GM19023 (cell line): Measurements from ENCODE around the gene SLC22A12.

Experiments
- ATAC-seq: cut with Tn5 transposase; IDR thresholded peaks from one replicate; pipeline ENCODE4 v1.9.1; 2021; ENCODE audit warnings: mild to moderate bottlenecking, moderate library complexity; ENCODE audit not compliant: unreplicated experiment

Gene SLC22A12

GRCh38 chr11:64562723-64563351, 28.2 kb upstream of the SLC22A12 start:
- no peak for ATAC-seq

- ATAC-seq = no peak
Observed at GRCh38 chr11:64563966-64564365, 27.1 kb upstream of the SLC22A12 start.

- ATAC-seq = no peak
Observed at GRCh38 chr11:64564419-64564818, 26.6 kb upstream of the SLC22A12 start.

- ATAC-seq = no peak
Observed at GRCh38 chr11:64564947-64565889, 25.8 kb upstream of the SLC22A12 start.

- no peak for ATAC-seq
Observed at GRCh38 chr11:64566042-64566914, 24.7 kb upstream of the SLC22A12 start.

- no peak for ATAC-seq
Observed at GRCh38 chr11:64566915-64567891, 23.8 kb upstream of the SLC22A12 start.

GRCh38 chr11:64568041-64568571, 22.9 kb upstream of the SLC22A12 start:
- no peak for ATAC-seq

- ATAC-seq = no peak
Observed at GRCh38 chr11:64568584-64569140, 22.4 kb upstream of the SLC22A12 start.

- no peak for ATAC-seq
Observed at GRCh38 chr11:64569300-64569970, 21.6 kb upstream of the SLC22A12 start.

GRCh38 chr11:64570341-64570740, 20.7 kb upstream of the SLC22A12 start:
- no peak for ATAC-seq

DNA sequence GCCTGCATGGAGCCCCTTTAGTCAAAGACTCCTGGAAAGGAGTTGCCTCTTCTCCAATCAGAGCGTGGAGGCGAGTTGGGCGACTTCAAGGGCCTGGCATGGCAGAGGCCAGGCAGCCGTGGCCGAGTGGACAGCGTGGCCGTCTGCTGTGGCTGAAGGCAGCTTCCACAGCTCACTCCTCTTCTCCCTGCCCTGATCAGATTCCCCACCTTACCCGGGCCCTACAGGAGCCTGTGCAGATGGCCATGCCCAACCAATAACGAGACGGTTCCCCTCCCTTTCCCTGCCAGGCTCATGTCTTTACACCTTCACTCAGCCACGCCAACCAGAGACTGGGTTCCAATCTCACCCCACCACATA, 20.0 kb upstream of the SLC22A12 start:
- no peak for ATAC-seq

DNA sequence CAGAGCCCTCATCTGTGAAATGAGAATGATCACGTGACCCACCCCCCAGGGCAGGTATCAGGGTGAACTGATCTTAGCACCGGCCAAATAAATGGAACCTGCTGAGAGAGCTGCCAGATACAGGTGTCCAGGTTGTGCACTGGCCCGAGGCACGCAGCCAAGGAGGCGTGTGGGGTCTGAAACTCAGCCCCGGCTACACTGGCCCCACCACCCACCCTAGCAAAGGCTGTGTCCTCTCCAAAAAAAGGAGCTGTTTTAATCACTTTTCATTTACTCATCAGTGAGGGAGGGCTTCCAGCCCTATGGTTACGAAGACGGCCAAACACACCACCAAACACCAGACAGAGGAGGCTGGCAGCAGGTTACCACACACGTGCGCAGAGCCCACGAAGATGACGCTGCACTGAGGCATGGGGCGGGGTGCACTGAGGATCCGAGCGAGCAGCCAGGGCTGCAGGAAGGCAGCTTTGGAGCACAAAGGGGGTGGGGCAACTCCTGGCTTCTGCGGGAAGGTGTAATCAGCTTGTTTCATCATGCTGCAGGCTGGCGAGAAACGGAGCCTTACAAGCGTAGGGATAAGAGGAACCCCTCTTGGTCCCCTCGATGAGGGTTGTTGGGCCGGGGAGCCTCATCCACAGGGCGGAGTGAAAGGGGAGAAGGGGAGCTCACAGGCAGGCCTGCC, 19.5 kb upstream of the SLC22A12 start:
- no peak for ATAC-seq

DNA sequence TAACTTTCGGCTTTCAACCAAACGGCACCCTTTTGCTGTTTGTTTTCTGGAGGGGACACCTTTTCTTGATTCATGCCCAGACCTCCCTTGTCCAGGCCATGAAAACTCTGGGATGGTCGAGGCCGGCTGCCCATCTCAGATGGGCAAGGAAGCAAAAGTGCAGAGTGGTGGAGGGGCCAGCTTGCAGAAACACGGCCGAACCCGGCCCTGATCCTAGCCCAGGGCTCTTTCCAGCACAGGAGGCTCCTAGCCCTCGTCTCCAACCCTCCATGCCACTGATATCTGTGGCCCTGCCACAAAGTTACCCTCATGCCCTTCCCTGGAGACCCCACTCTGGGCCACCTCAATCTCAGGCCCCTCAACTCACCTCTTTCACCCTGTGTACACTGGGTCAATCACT, 18.9 kb upstream of the SLC22A12 start:
- ATAC-seq = no peak

DNA sequence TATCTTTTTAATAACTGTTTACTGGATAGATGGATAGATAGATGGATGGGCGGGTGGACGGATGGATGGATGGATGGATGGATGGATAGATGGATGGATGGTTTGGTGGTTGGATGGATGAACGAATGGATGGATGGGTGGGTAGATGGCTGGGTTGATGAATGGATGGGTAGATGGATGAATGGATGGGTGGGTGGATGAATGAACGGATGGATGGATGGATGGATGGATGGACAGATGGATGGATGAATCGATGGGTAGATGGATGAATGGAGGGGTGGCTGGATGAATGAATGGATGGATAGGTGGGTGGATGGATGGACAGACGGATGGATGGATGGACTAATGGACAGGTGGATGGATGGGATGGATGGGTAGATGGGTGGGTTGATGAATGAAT, 13.8 kb upstream of the SLC22A12 start:
- no peak for ATAC-seq

DNA sequence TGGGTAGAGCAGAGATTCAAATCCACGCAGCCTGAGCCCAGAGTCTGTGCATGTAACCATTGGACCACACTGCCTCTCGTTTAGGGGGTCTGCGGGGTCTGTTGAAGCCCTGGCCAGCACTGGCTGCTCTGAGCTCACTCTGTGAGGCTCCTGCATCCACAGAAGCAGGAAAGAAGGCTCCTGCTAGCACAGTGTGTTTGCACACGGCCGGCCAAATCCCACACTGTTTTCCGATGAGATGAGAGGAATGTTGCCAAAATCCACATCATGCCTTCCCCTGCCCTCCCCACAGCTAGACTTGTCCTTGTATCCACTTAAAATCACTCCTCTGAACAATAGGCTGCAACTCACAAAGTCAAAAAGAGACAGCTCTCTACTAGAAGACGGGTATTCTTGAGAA, 10.6 kb upstream of the SLC22A12 start:
- ATAC-seq = no peak

DNA sequence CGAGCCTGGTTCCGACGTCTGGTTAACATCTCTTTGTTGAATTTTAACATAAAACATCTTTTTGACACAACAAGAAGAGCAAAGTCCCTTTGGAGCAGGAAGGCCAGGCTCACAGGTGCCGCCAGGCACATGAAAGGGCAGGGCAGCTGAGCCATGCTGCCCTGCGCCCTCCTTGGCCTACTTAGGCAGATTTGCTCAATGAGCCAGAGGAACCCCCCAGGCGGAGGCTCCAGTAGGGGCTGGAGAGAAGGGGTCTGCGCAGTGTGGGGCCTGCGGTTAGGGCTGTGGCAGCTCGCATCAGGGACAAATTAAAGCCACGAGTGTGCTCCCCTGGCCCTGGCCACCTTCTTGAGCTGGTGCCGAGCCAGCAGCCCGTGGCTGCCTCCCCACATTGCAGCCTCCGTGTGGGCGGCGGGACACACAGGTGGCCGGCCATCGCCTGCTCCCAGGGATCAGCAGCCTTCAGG, 9.9 kb upstream of the SLC22A12 start:
- no peak for ATAC-seq

- no peak for ATAC-seq
Observed at GRCh38 chr11:64582885-64583284, 8.1 kb upstream of the SLC22A12 start.
